ENCODE results near the gene GRIN2A.

DNA sequence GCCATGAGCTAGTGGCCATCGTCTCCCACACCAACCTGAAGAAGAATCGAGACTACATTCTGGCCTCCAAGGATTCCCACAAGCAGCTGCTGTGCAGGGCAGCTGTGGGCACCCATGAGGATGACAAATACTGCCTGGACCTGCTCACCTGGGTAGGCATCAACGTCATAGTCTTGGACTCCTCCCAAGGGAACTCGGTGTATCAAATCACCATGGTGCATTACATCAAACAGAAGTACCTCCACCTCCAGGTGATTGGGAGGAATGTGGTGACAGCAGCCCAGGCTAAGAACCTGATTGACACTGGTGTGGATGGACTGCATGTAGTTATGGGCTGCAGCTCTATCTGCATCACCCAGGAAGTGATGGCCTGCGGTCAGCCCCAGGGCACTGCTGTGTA is 70.2 kb downstream of the GRIN2A start:
- TF ChIP-seq YY1 (IDR thresholded peaks at IDR 0.05; ENCODE audit: insufficient read depth, insufficient read length), result no peak
- no peak for TF ChIP-seq SUZ12 (IDR thresholded peaks at IDR 0.05; ENCODE audit: extremely low read depth, insufficient read depth, insufficient read length)
- TF ChIP-seq ZNF274 (IDR thresholded peaks at IDR 0.05; ENCODE audit: low read depth, low read length), result no peak

Data from NT2/D1 (cell line).